NCI-H510A (cell line): ENCODE measurements around the gene IFNA10.
"Not testable (repeated sequence)": the region's sequence is repeated elsewhere in the genome, so short reads cannot be mapped to it uniquely, and the experiment has no call there.

Source experiments
- DNase-seq: peaks from one replicate; lab custom pipeline; 2025; lab: John Stamatoyannopoulos, UW

Gene IFNA10

DNA sequence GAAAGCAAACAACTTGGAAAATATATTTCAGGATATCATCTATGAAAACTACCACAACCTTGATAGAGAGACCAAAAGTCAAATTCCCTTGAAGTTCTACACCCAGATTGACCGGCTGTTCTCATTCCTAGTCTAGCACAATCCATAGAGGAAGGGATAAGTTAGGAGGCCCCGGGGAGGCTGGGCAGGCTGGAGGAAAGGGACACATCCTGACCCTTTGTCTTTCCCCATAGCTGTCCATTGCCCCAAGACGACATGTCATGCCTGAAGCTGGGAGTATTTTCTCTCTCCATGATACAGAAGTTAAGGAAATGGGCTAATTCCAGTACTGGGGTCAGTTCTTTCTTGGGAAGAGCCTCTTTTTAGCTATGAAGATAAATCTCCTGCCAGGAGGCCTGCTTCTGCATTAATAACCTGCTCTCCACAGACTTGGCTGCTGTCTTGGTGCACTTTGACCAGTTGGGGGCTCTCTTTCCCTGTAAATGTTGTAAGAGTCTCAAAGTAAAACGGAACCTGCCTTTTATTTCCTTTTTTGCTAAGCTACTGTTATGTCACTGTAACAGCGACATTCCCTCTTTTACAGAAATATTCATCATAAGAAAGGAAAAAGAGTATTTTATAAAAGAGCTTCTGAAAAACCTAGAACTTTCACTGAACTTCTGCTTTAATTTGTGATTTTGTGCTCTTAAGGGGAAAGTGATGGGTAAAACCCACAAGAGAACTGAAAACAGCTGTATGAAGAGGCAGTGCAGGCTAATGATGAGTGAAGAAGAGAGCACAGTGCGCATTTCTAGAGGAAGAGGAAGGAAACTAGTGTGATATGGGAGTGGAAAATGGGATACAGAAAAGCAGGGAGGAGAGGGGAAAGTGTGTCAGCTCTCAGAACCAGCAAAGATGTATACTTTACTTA is 11.8 kb downstream of the IFNA10 start:
- DNase-seq = not testable (repeated sequence)

DNA sequence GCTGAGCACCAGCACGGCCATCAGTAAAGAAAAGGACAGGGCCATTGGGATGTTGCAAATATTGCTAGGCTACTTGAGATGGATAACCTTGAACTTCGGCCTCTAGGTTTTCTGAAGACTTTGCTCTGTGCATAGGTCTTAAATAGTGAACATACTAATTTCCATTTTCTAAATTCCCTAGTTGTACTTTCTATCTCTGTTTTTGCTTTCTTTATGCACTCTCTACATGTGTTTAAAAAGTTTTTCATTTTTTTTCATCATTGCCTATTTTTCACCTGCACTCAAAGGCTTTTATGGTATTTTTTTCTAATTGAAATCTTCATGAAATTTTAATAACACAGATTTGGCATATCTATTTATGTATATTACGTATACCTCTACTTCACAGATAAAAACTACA is 19.5 kb downstream of the IFNA10 start, which contains the start of gene IFNA4:
TSS of gene IFNA4 (minus strand) at position 101 of the 400 bp plus-strand sequence. CDS start at position 45, 56 bp downstream.
- DNase-seq = not testable (repeated sequence)

DNA sequence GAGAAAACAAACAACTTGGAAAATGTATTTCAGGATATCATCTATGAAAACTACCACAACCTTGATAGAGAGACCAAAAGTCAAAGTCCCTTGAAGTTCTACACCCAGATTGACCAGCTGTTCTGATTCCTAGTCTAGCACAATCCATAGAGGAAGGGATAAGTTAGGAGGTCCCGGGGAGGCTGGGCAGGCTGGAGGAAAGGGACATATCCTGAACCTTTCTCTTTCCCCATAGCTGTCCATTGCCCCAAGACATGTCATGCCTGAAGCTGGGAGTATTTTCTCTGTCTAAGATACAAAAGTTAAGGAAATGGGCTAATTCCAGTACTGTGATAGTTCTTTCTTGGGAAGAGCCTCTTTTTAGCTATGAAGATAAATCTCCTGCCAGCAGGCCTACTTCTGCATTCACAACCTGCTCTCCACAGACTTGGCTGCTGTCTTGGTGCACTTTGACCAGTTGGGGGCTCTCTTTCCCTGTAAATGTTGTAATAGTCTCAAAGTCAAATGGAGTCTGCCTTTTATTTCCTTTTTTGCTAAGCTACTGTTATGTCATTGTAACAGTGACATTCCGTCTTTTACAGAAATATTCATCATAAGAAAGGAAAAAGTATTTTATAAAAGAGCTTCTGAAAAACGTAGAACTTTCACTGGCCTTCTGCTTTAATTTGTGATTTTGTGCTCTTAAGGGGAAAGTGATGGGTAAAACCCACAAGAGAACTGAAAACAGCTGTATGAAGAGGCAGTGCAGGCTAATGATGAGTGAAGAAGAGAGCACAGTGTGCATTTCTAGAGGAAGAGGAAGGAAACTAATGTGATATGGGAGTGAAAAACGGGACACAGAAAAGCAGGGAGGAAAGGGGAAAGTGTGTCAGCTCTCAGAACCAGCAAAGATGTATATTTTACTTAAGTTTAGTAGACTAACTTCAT is 23.9 kb downstream of the IFNA10 start:
- not testable (repeated sequence) for DNase-seq

DNA sequence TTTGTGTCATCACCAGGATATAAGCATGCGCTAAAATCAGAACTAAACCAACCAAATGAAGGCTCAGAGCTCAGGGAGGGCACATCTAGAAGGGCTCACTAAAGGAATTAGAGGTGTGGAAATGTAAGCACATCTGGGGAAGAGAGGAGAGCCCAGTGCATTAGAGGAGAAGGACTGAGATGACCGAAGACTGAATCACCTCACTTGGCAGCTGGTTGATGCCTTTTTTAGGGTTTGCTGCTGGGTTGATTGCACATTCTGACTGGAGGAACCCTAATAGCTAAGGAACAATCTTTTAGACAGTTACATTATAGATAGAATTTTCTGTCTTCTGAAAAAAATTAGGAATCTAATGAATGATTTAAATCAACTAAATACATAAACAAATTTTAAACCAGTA is 32.3 kb downstream of the IFNA10 start:
- DNase-seq = no peak

DNA sequence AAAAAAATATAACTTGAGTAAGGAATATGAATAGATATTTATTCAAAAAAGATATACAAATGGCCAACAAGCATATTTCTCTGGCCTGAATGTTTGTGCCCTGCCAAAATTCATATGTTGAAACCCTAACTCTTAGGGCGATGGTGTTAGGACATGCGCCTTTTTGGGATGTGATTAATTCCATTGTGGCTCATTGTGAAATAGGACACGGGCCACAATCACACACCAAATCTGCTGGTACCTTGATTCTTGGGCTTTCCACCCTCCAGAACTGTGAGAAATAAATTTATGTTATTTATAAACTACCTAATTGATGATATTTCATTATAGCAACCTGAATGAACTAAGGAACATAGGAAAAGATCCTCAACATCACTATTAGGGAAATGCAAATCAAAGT is 34.8 kb downstream of the IFNA10 start:
- DNase-seq = no peak

DNA sequence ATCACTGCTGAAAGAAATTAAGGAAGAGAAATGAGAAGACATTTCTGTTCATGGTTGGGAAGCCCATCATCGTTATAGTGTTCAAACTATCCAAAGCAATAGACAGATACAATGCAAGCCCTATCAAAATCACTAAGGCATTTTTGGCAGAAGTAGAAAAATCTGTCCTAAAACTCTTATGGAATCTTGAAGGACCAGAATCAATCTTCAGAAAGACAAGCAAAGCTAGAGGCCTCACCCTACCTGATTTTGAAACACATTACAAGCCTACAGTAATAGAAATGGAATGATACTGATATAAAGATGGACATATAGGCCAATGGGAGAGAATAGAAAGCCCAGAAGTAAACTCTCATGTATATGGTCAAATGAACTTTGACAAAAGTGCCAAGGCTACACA is 35.6 kb downstream of the IFNA10 start:
- DNase-seq = no peak

DNA sequence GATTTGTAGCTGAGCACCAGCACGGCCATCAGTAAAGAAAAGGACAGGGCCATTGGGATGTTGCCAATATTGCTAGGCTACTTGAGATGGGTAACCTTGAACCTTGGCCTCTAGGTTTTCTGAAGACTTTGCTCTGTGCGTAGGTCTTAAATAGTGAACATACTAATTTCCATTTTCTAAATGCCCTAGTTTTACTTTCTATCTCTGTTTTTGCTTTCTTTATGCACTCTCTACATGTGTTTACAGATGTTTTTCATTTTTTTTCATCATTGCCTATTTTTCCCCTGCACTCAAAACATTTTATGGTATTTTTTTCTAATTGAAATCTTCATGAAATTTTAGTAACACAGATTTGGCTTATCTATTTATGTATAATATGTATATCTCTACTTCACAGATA is 40.4 kb downstream of the IFNA10 start, which contains the start of gene IFNA21:
TSS of gene IFNA21 (minus strand) at position 101 of the 400 bp plus-strand sequence. CDS start at position 53, 48 bp downstream.
- not testable (repeated sequence) for DNase-seq

DNA sequence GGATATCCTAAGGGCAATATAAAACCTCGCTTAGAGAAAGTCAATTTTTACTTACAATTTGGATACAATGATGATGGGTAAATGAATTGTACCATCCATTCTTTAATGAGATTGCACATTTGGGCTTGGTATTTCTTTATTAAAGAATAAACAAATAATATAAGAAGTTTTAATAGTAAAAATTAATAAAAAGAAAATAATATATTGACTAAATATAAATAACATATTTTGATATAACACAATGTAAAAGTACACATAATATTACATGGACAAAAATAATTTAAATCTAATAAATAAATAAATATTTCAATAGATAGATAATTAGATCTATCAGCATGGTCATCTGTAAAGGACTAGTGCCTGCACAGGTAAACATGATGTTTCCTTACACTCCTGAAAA is 41.4 kb downstream of the IFNA10 start:
- no peak for DNase-seq

DNA sequence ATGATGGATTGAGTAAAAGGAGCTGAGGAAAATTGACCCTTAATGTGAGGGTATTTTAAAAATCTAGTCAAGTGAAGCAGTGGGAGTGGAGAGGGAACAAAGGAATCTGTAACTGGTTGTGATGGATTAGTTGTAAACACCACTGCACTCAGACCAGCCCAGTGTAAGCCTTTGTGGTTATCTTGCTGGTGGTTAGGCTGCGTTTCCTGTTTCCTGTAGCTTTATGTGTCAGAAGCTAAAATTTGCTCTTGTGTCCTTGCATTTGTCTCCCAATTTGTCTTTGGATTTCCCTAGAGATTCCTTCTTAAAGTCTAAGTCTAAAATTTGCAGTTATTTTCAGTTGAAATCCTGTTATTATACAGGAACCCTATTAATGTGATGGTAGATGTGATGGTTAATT is 46.8 kb downstream of the IFNA10 start:
- no peak for DNase-seq
